Transverse colon (tissue), 4 donors: ENCODE measurements around the gene TNFRSF25. TPM values are rescaled to one million over a fixed set of nuclear protein-coding genes. Genes with fewer than 3 reads are reported as not detected.

Experiments
- DNase-seq: peaks from one replicate; pipeline ENCODE4 v3.0.0-alpha.2; 2019
- H3K27ac ChIP-seq, 4 donors: fragments of 200-600 bp; sonication (generic); 2 replicates each; pipeline ENCODE4 v1.5.1; 2016 to 2018; ENCODE audit warnings: inconsistent platforms in 4 of 4
- H3K27me3 ChIP-seq: fragments of 200-600 bp; sonication (generic); 2 replicates; pipeline ENCODE4 v1.5.1; 2017; ENCODE audit warnings: inconsistent platforms
- H3K36me3 ChIP-seq, 4 donors: fragments of 200-600 bp; sonication (generic); 2 replicates each; pipeline ENCODE4 v1.5.1; 2017 to 2019; ENCODE audit warnings: inconsistent platforms in 4 of 4
- H3K4me1 ChIP-seq, 4 donors: fragments of 200-600 bp; sonication (generic); 2 replicates each; pipeline ENCODE4 v1.5.1; 2017 to 2020; ENCODE audit warnings: inconsistent platforms in 4 of 4
- H3K4me3 ChIP-seq, 4 donors: fragments of 200-600 bp; sonication (generic); 1 replicate in 1 of 4; 2 replicates in 3 of 4; pipeline versions ENCODE4 v1.5.1 to v1.6.1; 2017 to 2019; ENCODE audit warnings: inconsistent platforms in 4 of 4
- H3K9me3 ChIP-seq, 2 donors: fragments of 200-600 bp; sonication (generic); 2 replicates each; pipeline ENCODE4 v1.5.1; 2017 to 2019; ENCODE audit warnings: inconsistent platforms in 2 of 2
- EP300 ChIP-seq: sonication (generic); formaldehyde crosslinking; IDR thresholded peaks from one replicate; pipeline ENCODE4 v1.6.1; 2017; ENCODE audit warnings: antibody characterized with exemption, low read depth
- POLR2A ChIP-seq: fragments of 450-650 bp; IDR thresholded peaks from one replicate; pipeline ENCODE4 v1.6.1; 2016; ENCODE audit warnings: antibody characterized with exemption, mild to moderate bottlenecking, moderate library complexity
- POLR2AphosphoS5 ChIP-seq, 3 donors: sonication (generic); formaldehyde crosslinking; IDR thresholded peaks; one replicate each; pipeline ENCODE4 v1.6.1; 2016; ENCODE audit warnings: antibody characterized with exemption in 3 of 3
- WGBS, 2 donors: methylation state at CpG; one replicate each; pipeline ENCODE4 v1.1.5; 2018; ENCODE audit warnings: low coverage in 1 of 2; 5-methylcytosine and 5-hydroxymethylcytosine counted together
- in situ Hi-C, 4 donors: fragments of 200-750 bp; cut with MboI; loops; one replicate each; pipeline versions ENCODE4 v1.15.0 to v1.15.1; 2017; ENCODE audit warnings: low sequenced_read_pairs in 3 of 4, low pct_ligation_motif_present in 1 of 4, low pct_unique_long_range_greater_than_20kb in 1 of 4
- intact Hi-C: fragments of 100-400 bp; cut with DNase I; formaldehyde crosslinking; loops from one replicate; pipeline ENCODE4 v1.15.1; 2023; ENCODE audit warnings: low total_unique reads
- total RNA-seq, 4 donors: library from RNA; depleted of rRNA; stranded (reverse); fragments of >200 nt; gene quantifications; one replicate each; pipeline ENCODE4 v1.1.0, GENCODE V29; 2016
- TF ChIP-seq, protein P1 (sequence below), 5 experiments: fragments of 200-600 bp in 3 of 5; fragments of 450-650 bp in 2 of 5; sonication (generic) in 3 of 5; IDR thresholded peaks; 1 replicate in 2 of 5; 2 replicates in 3 of 5; pipeline ENCODE4 v1.5.1; 2016 to 2017; ENCODE audit warnings: antibody characterized with exemption in 5 of 5, inconsistent platforms in 3 of 5, mild to moderate bottlenecking in 2 of 5, moderate library complexity in 1 of 5

Gene TNFRSF25
- total RNA-seq, 4 donors from 2014 or later: 38.9 to 55.3 (median 45.0) TPM

DNA sequence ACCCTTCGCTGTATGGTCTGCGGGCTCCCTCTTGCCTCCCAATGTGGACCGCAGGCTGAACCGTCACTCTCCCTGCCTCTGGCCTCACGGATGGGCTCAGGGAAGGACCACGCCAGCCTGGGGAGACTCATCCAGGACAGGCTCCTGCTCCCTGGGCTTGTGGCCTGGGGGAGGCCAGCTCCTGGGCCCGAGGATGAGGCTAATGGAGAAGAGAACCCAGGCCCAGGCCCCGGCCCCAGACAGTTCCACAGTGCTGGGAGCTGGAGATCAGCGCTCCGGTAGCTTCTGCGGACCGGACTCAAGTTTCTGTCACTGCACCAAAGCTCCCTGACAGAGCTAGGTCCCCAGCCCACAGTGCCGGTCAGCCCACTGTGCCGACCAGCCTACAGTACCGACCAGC lies 38.9 kb upstream of the TNFRSF25 start:
- in situ Hi-C loops: no loop called here
- H3K27me3 ChIP-seq: peaks cover 5% of the 10 kb centered on the region
- peaks cover 0 to 10% (median 8%) of the 10 kb centered on the region in 4 donors for H3K4me1 ChIP-seq
- no peak overlapping the region for H3K27ac ChIP-seq
- no peaks in the 10 kb centered on the region for H3K36me3 ChIP-seq
- DNase-seq: no peak
- TF ChIP-seq EP300: no peak
- 91% methylated on average over 15 of the region's 15 CpGs; no CpG with 5 or more reads in 1 of the 2 donors for WGBS, 2 donors
- no peaks in the 10 kb centered on the region for H3K9me3 ChIP-seq
- H3K4me3 ChIP-seq: no peak overlapping the region
- intact Hi-C loops: no loop called here

DNA sequence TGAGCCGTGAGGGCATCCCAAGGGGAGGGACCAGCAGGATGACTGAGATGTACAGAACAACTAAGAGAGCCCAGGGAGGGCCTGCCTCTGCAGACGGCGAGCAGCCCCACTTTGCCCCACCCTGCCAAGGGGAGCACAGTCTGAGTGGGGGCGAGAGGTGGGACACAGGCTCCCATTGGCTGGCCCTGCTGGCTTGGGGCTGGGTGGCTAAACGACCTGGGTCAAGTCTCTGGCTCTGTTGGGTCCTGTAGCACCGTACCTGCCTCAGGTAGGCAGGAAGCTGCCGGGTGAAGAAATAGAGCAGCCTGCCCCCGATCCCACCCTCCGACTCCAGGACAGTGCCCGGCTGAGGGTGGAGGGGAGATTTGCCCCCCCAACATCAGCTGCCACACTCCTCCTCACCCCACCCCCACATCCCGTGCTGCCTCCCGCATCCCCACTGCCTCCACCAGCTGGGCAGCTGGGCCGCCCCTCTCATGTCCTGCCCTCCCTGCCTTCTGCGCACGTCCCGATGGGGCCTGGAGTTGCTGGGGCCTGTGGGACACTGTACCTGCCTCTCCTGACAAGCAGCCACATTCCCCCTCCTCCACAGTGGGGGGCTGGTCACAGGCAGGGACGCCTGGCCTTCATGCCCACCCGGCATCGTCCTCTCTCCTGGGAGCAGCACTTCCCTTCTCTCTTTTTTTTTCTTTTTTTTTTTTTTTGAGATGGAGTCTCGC lies 38.1 kb upstream of the TNFRSF25 start:
- Histone ChIP-seq H3K9me3 (no peaks in the 10 kb centered on the region), H3K4me3 (no peak overlapping the region), H3K27me3 (peaks cover 5% of the 10 kb centered on the region), H3K4me1 (peaks cover 0 to 10% (median 8%) of the 10 kb centered on the region in 4 donors), H3K36me3 (no peaks in the 10 kb centered on the region), H3K27ac (no peak overlapping the region)
- in situ Hi-C loops: no loop called here
- intact Hi-C loops: no loop called here
- no peak for DNase-seq
- WGBS, 2 donors: 84 to 90% methylated on average over 2 to 20 of the region's 20 CpGs
- TF ChIP-seq EP300 (no peak), POLR2AphosphoS5 (IDR thresholded peaks at IDR 0.05) (no peak), POLR2A (no peak)
- TF ChIP-seq, protein P1, sequence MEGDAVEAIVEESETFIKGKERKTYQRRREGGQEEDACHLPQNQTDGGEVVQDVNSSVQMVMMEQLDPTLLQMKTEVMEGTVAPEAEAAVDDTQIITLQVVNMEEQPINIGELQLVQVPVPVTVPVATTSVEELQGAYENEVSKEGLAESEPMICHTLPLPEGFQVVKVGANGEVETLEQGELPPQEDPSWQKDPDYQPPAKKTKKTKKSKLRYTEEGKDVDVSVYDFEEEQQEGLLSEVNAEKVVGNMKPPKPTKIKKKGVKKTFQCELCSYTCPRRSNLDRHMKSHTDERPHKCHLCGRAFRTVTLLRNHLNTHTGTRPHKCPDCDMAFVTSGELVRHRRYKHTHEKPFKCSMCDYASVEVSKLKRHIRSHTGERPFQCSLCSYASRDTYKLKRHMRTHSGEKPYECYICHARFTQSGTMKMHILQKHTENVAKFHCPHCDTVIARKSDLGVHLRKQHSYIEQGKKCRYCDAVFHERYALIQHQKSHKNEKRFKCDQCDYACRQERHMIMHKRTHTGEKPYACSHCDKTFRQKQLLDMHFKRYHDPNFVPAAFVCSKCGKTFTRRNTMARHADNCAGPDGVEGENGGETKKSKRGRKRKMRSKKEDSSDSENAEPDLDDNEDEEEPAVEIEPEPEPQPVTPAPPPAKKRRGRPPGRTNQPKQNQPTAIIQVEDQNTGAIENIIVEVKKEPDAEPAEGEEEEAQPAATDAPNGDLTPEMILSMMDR (IDR thresholded peaks at IDR 0.05): no peak

DNA sequence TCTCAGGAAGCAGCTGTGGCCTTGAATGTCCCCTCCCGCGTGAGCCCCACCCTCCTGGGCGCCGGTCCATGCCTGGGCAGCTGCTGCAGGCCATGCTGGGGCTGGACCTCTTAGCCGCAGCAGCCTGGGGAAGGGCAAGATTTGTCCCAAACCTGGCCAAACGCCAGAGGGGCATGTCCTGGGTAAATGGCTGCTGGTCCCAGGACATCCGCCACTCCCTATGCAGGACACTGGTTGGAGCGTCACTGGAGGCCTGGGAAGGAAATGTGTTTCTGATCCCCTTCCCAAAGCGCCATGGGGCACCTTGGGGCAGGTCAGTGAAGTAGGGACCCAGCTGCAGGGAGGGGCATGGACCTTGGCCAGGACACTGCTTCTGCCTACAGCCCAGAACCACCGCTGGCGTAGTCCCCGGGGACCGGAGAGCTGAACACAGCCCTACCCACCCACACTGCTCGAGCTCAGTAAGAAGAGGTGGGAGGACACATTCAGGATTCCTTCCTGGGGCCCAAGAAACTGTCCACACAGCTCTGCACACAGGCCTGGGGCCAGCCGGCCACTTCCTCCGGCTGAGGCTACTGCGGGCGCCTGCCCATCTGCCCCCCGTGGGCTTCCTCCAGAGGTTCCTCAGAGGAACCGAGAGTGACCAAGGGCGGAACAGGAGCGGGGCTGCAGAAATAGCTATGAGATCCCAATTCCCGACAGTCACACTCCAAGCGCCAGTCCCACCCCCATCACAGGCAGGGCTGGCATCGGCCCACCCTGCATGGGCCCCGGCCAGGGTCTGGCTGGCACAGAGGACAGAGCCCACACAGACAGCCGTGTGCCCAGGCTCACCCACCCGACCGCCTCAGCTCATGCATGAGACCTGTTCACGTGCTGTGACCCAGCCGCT lies 36.3 kb upstream of the TNFRSF25 start:
- 66% methylated on average over 29 of the region's 31 CpGs; no CpG with 5 or more reads in 1 of the 2 donors for WGBS, 2 donors

DNA sequence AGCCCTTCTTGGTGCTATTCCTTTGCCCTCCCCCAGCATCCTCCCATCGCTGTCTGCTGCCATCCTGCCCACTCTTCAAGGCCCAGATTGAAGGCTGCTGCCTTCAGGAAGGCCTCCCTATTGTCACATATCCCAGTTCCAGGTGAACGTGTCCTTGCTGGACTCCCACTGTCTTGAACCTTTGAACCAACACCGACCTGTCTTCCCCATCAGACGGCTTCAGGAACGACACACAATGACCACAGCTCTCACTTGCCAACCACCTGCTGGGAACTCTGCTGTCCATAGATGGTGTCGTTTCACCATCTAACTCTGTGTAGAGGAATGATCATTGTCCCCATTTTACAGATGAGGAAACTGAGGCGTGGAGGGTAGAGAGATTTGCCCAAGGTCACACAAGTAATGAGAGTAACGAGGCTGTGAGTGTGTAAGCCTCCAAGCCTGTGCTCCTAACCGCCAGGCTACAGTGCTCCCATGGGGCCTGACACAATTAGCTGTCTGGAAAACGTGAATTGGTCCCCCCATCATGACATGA lies 35.4 kb upstream of the TNFRSF25 start:
- no peaks in the 10 kb centered on the region for H3K36me3 ChIP-seq
- intact Hi-C loops: no loop called here
- TF ChIP-seq POLR2AphosphoS5 (IDR thresholded peaks at IDR 0.05) (no peak), POLR2A (no peak), EP300 (no peak)
- TF ChIP-seq, protein P1 (IDR thresholded peaks at IDR 0.05): no peak
- DNase-seq: no peak
- H3K4me3 ChIP-seq: no peak overlapping the region
- H3K27me3 ChIP-seq: peaks cover 24% of the 10 kb centered on the region
- in situ Hi-C loops: no loop called here
- H3K9me3 ChIP-seq: no peaks in the 10 kb centered on the region
- WGBS, 2 donors: 78 to 90% methylated on average over 3 to 10 of the region's 10 CpGs
- H3K4me1 ChIP-seq: peaks cover 8 to 25% (median 21%) of the 10 kb centered on the region in 4 donors
- H3K27ac ChIP-seq: peak overlapping the region in 1 of 4 donors; percentile 41

More for the DNA sequence above, 36.3 kb upstream of the TNFRSF25 start:
- no peaks in the 10 kb centered on the region for H3K9me3 ChIP-seq
- no peak overlapping the region for H3K4me3 ChIP-seq
- intact Hi-C loops: no loop called here
- no peaks in the 10 kb centered on the region for H3K36me3 ChIP-seq
- H3K27ac ChIP-seq: peak overlapping the region in 1 of 4 donors; percentile 41
- TF ChIP-seq POLR2AphosphoS5 (IDR thresholded peaks at IDR 0.05) (no peak), POLR2A (no peak), EP300 (no peak)
- TF ChIP-seq, protein P1 (IDR thresholded peaks at IDR 0.05): no peak
- H3K4me1 ChIP-seq: peaks cover 8 to 18% (median 14%) of the 10 kb centered on the region in 4 donors
- peaks cover 17% of the 10 kb centered on the region for H3K27me3 ChIP-seq
- in situ Hi-C loops: no loop called here
- DNase-seq: no peak
